SU-DHL-6 (cell line): Measurements from ENCODE around the gene CDK11B.
"Not testable (repeated sequence)": the region's sequence is repeated elsewhere in the genome, so short reads cannot be mapped to it uniquely, and the experiment has no call there.

Experiments used
- CTCF ChIP-seq: fragments of 200-600 bp; sonication (generic); IDR thresholded peaks from one replicate; pipeline ENCODE4 v1.5.1; 2017; ENCODE audit warnings: antibody characterized with exemption, mild to moderate bottlenecking, low read length, moderate library complexity; ENCODE audit not compliant: insufficient read depth, poor library complexity, severe bottlenecking
- EZH2phosphoT487 ChIP-seq: fragments of 200-600 bp; sonication (generic), shearing (Covaris generic); conservative IDR thresholded peaks from 2 replicates; pipeline ENCODE4 v1.6.1; 2018; ENCODE audit warnings: mild to moderate bottlenecking, antibody characterized with exemption, low read length, moderate library complexity, mixed read lengths

- not testable (repeated sequence) for TF ChIP-seq CTCF, EZH2phosphoT487
Measured at GRCh38 chr1:1700067-1700466, 41.3 kb upstream of the CDK11B start.
